ENCODE results near the gene COPG2. TPM values are rescaled to one million over a fixed set of nuclear protein-coding genes. Genes with fewer than 3 reads are reported as not detected.
"Not testable (repeated sequence)": the region's sequence is repeated elsewhere in the genome, so short reads cannot be mapped to it uniquely, and the experiment has no call there.

Gene COPG2
- total RNA-seq, 2 experiments from 2014 or later, result 11.2 to 12.0 TPM

DNA sequence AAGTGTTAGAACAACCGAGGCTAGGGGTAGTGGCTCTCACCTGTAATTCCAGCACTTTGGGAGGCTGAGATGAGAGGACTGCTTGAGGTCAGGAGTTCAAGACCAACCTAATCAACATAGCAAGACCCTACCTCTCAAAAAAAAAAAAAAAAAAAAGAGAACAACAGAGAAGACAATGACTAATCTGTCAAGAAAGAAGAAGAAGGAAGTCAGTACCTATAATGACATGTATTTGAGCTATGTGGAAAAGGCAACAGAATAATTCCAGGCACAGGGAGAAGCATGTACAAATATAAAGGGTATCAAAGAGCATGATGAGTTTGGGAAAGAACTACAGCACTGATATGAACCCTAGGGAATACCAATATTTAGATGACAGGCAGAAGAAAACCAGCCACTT is 27.5 kb downstream of the COPG2 start:
- POLR2A ChIA-PET, result no interaction called here
- Mint-ChIP-seq H3K27ac (no peak overlapping the region), H3K4me3 (no peak overlapping the region), H3K27me3 (no peaks in the 10 kb centered on the region), H3K4me1 (peaks cover 14% of the 10 kb centered on the region), H3K36me3 (ENCODE audit: low read depth) (peaks cover 28% of the 10 kb centered on the region), H3K9me3 (peaks cover 19% of the 10 kb centered on the region)
- DNase-seq, result no peak
- CTCF ChIA-PET, result no interaction called here

DNA sequence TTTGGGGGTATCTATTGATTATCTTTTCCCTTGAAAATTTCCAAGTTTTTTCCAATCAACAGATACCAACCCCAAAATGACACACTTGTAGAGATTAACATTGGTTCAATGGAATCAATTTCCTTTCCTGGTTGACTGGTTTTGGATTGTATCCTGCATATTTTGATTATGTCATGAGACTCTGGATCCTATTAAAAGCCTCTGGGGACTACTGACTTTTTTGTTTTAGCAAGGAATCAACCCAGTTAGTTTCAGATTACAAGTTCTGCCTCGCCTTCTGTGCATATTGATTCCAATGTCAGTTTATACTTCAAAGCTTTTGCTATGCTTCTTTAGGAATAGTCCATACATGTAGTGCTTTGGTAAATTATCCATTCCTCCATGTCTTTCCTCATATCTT is 29.2 kb downstream of the COPG2 start:
- no peaks in the 10 kb centered on the region for H3K27me3 Mint-ChIP-seq
- ChIA-PET CTCF (no interaction called here), POLR2A (interaction anchor here (1.2 kb wide), 1 partner anchor 11 kb away, joined by 3 read pairs; no protein-coding TSS in a partner anchor)
- peaks cover 28% of the 10 kb centered on the region for H3K9me3 Mint-ChIP-seq
- no peak for DNase-seq
- H3K36me3 Mint-ChIP-seq (ENCODE audit: low read depth), result peaks cover 24% of the 10 kb centered on the region
- no peak overlapping the region for H3K4me3 Mint-ChIP-seq
- H3K27ac Mint-ChIP-seq, result no peak overlapping the region
- H3K4me1 Mint-ChIP-seq, result peaks cover 14% of the 10 kb centered on the region

- H3K27ac Mint-ChIP-seq, result no peak overlapping the region
- no peak for DNase-seq
- H3K27me3 Mint-ChIP-seq, result no peaks in the 10 kb centered on the region
- ChIA-PET CTCF (no interaction called here), POLR2A (no interaction called here)
- H3K4me3 Mint-ChIP-seq, result no peak overlapping the region
- H3K4me1 Mint-ChIP-seq, result peaks cover 8% of the 10 kb centered on the region
- peaks cover 19% of the 10 kb centered on the region for H3K36me3 Mint-ChIP-seq (ENCODE audit: low read depth)
- H3K9me3 Mint-ChIP-seq, result peaks cover 45% of the 10 kb centered on the region
These were observed 36.4 kb downstream of the COPG2 start for GRCh38 chr7:130632111-130632510.

DNA sequence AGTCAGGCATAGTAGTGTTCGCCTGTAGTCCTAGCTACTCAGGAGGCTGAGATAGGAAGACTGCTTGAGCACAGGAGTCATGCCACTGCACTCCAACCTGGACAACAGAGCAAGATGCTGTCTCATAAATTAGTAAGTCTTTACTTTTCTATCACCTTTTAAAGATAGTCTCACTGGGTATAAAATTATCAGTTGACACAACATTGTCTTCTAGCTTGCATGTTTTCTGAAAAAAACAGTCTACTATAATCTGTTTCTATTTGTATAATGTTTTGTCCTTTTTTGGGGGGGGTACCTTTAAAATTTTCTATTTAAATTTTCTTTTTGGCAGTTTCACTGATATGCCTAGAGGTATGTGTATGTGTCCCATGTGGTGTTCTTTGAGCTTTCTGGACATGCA is 39.6 kb downstream of the COPG2 start:
- Mint-ChIP-seq H3K27ac (no peak overlapping the region), H3K9me3 (peaks cover 33% of the 10 kb centered on the region), H3K4me3 (no peak overlapping the region), H3K27me3 (no peaks in the 10 kb centered on the region), H3K4me1 (peaks cover 9% of the 10 kb centered on the region), H3K36me3 (ENCODE audit: low read depth) (peaks cover 18% of the 10 kb centered on the region)
- POLR2A ChIA-PET, result interaction anchor here (1.2 kb wide), 1 partner anchor 10 kb away, joined by 3 read pairs; no protein-coding TSS in a partner anchor
- DNase-seq, result no peak
- CTCF ChIA-PET, result no interaction called here

GRCh38 chr7:130627775-130628174 is 40.8 kb downstream of the COPG2 start:
- ChIA-PET POLR2A (interaction anchor here (1.2 kb wide), 1 partner anchor 11 kb away, joined by 3 read pairs; no protein-coding TSS in a partner anchor), CTCF (no interaction called here)
- no peak for DNase-seq
- H3K27me3 Mint-ChIP-seq, result no peaks in the 10 kb centered on the region
- peaks cover 17% of the 10 kb centered on the region for H3K36me3 Mint-ChIP-seq (ENCODE audit: low read depth)
- H3K4me3 Mint-ChIP-seq, result no peak overlapping the region
- H3K9me3 Mint-ChIP-seq, result peaks cover 31% of the 10 kb centered on the region
- H3K4me1 Mint-ChIP-seq, result peaks cover 9% of the 10 kb centered on the region
- no peak overlapping the region for H3K27ac Mint-ChIP-seq

- CTCF ChIA-PET, result no interaction called here
These were observed 45.7 kb downstream of the COPG2 start for GRCh38 chr7:130622866-130623265.

GRCh38 chr7:130615583-130615982 is 53.0 kb downstream of the COPG2 start:
- ChIA-PET POLR2A (no interaction called here), CTCF (no interaction called here)
- H3K9me3 Mint-ChIP-seq, result peaks cover 6% of the 10 kb centered on the region
- no peak overlapping the region for H3K4me3 Mint-ChIP-seq
- H3K27me3 Mint-ChIP-seq, result no peaks in the 10 kb centered on the region
- no peak overlapping the region for H3K27ac Mint-ChIP-seq
- H3K4me1 Mint-ChIP-seq, result no peaks in the 10 kb centered on the region
- peaks cover 13% of the 10 kb centered on the region for H3K36me3 Mint-ChIP-seq (ENCODE audit: low read depth)
- no peak for DNase-seq

More at GRCh38 chr7:130622866-130623265, 45.7 kb downstream of the COPG2 start:
- Mint-ChIP-seq H3K27me3 (no peaks in the 10 kb centered on the region), H3K4me1 (peaks cover 4% of the 10 kb centered on the region), H3K4me3 (no peak overlapping the region), H3K9me3 (peaks cover 17% of the 10 kb centered on the region), H3K27ac (no peak overlapping the region), H3K36me3 (ENCODE audit: low read depth) (peaks cover 8% of the 10 kb centered on the region)
- DNase-seq, result no peak
- POLR2A ChIA-PET, result no interaction called here

DNA sequence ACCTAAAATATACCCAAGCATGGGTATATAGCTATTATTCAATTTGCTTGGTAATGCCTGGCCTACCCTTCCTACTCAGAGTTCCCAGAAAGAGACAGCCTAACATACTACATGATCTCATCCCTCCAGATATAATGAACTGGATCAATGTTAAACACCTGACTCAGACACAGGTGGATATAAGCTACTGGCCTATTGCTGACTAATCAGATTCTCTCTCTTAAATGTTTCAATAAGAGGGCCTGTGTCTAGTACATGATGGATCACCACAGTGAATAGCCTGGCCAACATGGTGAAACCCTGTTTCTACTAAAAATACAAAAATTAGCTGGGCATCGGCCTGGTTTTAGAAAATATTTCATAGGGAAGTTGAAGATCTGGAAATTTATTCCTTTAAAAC is 54.1 kb downstream of the COPG2 start:
- DNase-seq, result no peak

DNA sequence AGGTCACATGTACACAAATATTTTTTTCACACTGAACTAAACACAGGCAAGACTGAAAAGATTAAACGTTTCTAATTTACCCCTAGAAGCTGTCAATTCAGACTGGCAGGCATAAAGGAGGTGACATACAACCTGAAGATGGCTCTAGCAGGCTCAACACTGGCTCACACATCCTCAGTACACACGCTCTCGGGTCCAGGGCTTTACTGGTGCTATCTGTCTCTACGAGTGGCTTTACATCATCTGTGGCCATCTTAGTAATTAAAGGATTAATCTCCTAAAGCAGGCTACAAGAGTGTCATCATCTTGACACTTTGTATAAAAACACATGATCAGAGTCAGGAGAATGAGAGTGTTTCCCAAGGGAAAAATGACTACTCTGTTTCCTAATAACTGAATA is 57.3 kb downstream of the COPG2 start:
- no peak overlapping the region for H3K4me3 Mint-ChIP-seq
- no peaks in the 10 kb centered on the region for H3K4me1 Mint-ChIP-seq
- CTCF ChIA-PET, result no interaction called here
- H3K27me3 Mint-ChIP-seq, result no peaks in the 10 kb centered on the region
- POLR2A ChIA-PET, result no interaction called here
- DNase-seq, result no peak
- peaks cover 25% of the 10 kb centered on the region for H3K36me3 Mint-ChIP-seq (ENCODE audit: low read depth)
- H3K9me3 Mint-ChIP-seq, result no peaks in the 10 kb centered on the region
- H3K27ac Mint-ChIP-seq, result no peak overlapping the region

More for the DNA sequence above, 54.1 kb downstream of the COPG2 start:
- H3K4me1 Mint-ChIP-seq, result no peaks in the 10 kb centered on the region
- ChIA-PET POLR2A (no interaction called here), CTCF (no interaction called here)
- H3K9me3 Mint-ChIP-seq, result peaks cover 2% of the 10 kb centered on the region
- H3K36me3 Mint-ChIP-seq (ENCODE audit: low read depth), result peaks cover 21% of the 10 kb centered on the region
- no peak overlapping the region for H3K27ac Mint-ChIP-seq
- H3K4me3 Mint-ChIP-seq, result no peak overlapping the region
- no peaks in the 10 kb centered on the region for H3K27me3 Mint-ChIP-seq

DNA sequence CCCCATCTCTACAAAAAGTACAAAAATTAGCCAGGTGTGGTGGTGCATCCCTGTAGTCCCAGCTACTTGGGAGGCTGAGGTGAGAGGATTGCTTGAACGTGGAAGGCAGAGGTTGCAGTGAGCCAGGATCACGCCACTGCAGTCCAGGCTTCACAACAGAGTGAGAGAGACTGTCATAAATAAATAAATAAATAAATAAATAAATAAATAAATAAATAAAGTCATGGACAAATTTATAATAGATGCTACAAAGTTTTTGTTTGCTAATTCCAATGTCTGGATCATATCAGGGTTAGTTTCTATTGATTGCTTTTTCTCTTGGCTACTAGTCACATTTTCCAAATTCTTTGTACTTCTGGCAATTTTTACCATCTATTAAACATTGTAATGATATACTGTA is 61.5 kb downstream of the COPG2 start:
- H3K4me3 Mint-ChIP-seq, DNase-seq, CTCF ChIA-PET, H3K4me1 Mint-ChIP-seq, H3K27ac Mint-ChIP-seq, H3K27me3 Mint-ChIP-seq, H3K9me3 Mint-ChIP-seq, POLR2A ChIA-PET: not testable (repeated sequence)
- H3K36me3 Mint-ChIP-seq (ENCODE audit: low read depth), result peaks cover 28% of the 10 kb centered on the region

GRCh38 chr7:130606161-130606560 is 62.4 kb downstream of the COPG2 start:
- Mint-ChIP-seq H3K27me3 (no peaks in the 10 kb centered on the region), H3K9me3 (peaks cover 3% of the 10 kb centered on the region), H3K4me1 (no peaks in the 10 kb centered on the region), H3K27ac (no peak overlapping the region), H3K36me3 (ENCODE audit: low read depth) (peaks cover 27% of the 10 kb centered on the region), H3K4me3 (no peak overlapping the region)
- CTCF ChIA-PET, result interaction anchor here (0.7 kb wide), 2 partner anchors 42 to 1935 kb away, joined by 3 read pairs; no protein-coding TSS in a partner anchor
- no peak for DNase-seq
- POLR2A ChIA-PET, result no interaction called here

GRCh38 chr7:130598056-130598455 is 70.5 kb downstream of the COPG2 start:
- peaks cover 4% of the 10 kb centered on the region for H3K36me3 Mint-ChIP-seq (ENCODE audit: low read depth)
- ChIA-PET POLR2A (no interaction called here), CTCF (no interaction called here)
- H3K4me1 Mint-ChIP-seq, result no peaks in the 10 kb centered on the region
- H3K9me3 Mint-ChIP-seq, result no peaks in the 10 kb centered on the region
- no peak overlapping the region for H3K4me3 Mint-ChIP-seq
- DNase-seq, result no peak
- no peaks in the 10 kb centered on the region for H3K27me3 Mint-ChIP-seq
- no peak overlapping the region for H3K27ac Mint-ChIP-seq

DNA sequence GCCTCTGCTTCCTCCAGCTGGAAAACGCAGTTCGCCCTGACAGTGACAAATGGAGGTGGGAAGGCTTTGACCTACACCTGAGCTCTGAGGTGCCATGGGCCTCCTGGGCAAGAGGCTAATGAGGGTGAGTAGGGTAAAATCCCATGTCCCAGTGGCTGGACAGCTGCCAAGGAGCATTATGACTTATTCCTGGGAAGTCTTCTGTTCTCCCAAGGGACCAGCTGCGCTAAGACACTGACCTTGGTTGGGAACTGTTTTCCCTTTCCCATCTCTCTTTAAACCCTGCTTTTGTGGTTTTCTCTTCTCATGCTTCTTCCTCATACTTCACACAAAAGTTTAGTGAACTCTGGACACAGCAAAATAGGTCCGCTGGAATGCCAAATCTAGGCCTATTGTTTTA is 72.6 kb downstream of the COPG2 start:
- no peak overlapping the region for H3K4me3 Mint-ChIP-seq
- no peaks in the 10 kb centered on the region for H3K27me3 Mint-ChIP-seq
- no peaks in the 10 kb centered on the region for H3K36me3 Mint-ChIP-seq (ENCODE audit: low read depth)
- ChIA-PET POLR2A (no interaction called here), CTCF (no interaction called here)
- no peak for DNase-seq
- no peaks in the 10 kb centered on the region for H3K9me3 Mint-ChIP-seq
- no peak overlapping the region for H3K27ac Mint-ChIP-seq
- H3K4me1 Mint-ChIP-seq, result no peaks in the 10 kb centered on the region

DNA sequence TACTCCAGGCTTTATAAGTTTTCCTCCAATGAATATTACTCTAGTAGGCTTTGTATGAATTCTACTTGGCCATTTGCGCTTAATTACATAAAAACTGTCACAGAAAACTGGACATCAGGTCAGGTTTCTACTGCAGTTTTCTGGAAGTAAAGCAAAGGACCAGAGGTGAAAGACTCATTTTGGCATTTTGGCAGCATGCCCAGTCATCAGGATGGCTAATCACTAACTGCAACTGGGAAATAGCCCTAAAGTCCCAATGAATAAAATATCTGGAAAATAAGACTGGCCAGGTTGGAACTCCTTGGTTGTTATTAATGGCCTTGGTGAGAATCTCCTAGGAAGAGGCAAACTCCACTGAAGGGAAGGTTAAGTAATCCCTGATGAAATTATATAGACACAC is 75.5 kb downstream of the COPG2 start:
- Mint-ChIP-seq H3K9me3 (no peaks in the 10 kb centered on the region), H3K27ac (no peak overlapping the region), H3K27me3 (no peaks in the 10 kb centered on the region), H3K4me3 (no peak overlapping the region), H3K36me3 (ENCODE audit: low read depth) (no peaks in the 10 kb centered on the region), H3K4me1 (no peaks in the 10 kb centered on the region)
- ChIA-PET POLR2A (no interaction called here), CTCF (no interaction called here)
- no peak for DNase-seq

- H3K9me3 Mint-ChIP-seq; DNase-seq; H3K27ac Mint-ChIP-seq; H3K36me3 Mint-ChIP-seq (ENCODE audit: low read depth); CTCF ChIA-PET; H3K4me3 Mint-ChIP-seq; POLR2A ChIA-PET; H3K4me1 Mint-ChIP-seq; H3K27me3 Mint-ChIP-seq: not testable (repeated sequence)
These were observed 77.1 kb downstream of the COPG2 start for GRCh38 chr7:130591464-130591863.

Measured in activated CD4-positive, alpha-beta memory T cell treated with anti-CD3 and anti-CD28 coated beads, Interleukin-2, amount 10 ng/mL, durations not matched to agents 7 days and 5 days (primary cell).